Immature natural killer cell (primary cell): ENCODE measurements around the gene UBXN11. TPM values are rescaled to one million over a fixed set of nuclear protein-coding genes. Genes with fewer than 3 reads are reported as not detected.
A peak's percentile ranks its signal among the peaks of the same experiment; 100 is the strongest.

Experiments
- DNase-seq, 3 donors: peaks; one replicate each; pipeline ENCODE4 v3.0.0; 2022; ENCODE audit warnings: mixed read lengths in 1 of 3
- H3K27ac Mint-ChIP-seq, 6 donors: one replicate each; pipeline ENCODE4 v1.8.0; 2020; ENCODE audit warnings: mixed read lengths in 6 of 6, mild to moderate bottlenecking in 5 of 6, inconsistent platforms in 4 of 6, moderate library complexity in 3 of 6
- H3K27me3 Mint-ChIP-seq, 3 donors: one replicate each; pipeline ENCODE4 v1.8.0; 2020 to 2021; ENCODE audit warnings: low read depth in 3 of 3, mild to moderate bottlenecking in 3 of 3, mixed read lengths in 3 of 3, moderate library complexity in 3 of 3, inconsistent platforms in 1 of 3
- H3K36me3 Mint-ChIP-seq, 3 donors: one replicate each; pipeline ENCODE4 v1.8.0; 2020; ENCODE audit warnings: mixed read lengths in 3 of 3, inconsistent platforms in 2 of 3, mild to moderate bottlenecking in 2 of 3
- H3K4me1 Mint-ChIP-seq, 2 donors: one replicate each; pipeline ENCODE4 v1.8.0; 2020; ENCODE audit warnings: inconsistent platforms in 2 of 2, mild to moderate bottlenecking in 2 of 2, mixed read lengths in 2 of 2, moderate library complexity in 1 of 2
- H3K4me3 Mint-ChIP-seq, 5 donors: one replicate each; pipeline ENCODE4 v1.8.0; 2020; ENCODE audit warnings: mild to moderate bottlenecking in 5 of 5, mixed read lengths in 5 of 5, inconsistent platforms in 3 of 5, moderate library complexity in 3 of 5
- H3K9me3 Mint-ChIP-seq, 6 donors: one replicate each; pipeline ENCODE4 v1.8.0; 2020; ENCODE audit warnings: mild to moderate bottlenecking in 6 of 6, mixed read lengths in 6 of 6, inconsistent platforms in 4 of 6, moderate library complexity in 3 of 6
- polyA plus RNA-seq, 3 donors: library from polyadenylated mRNA; unstranded; fragments of 300-500 nt; fragmentation: Illumina TruSeq; gene quantifications; one replicate each; pipeline ENCODE4 v1.2.3, GENCODE V29; 2021

Gene UBXN11
- polyA plus RNA-seq, result 1 to 10 TPM; 5.7 to 8.8 (median 8.3) TPM

- Mint-ChIP-seq H3K4me1 (peaks cover 13 to 26% of the 10 kb centered on the region in 2 donors), H3K27ac (peak within 1 kb of the TSS; percentile 85 to 95 (median 94)), H3K4me3 (peak within 1 kb of the TSS; percentile 95 to 98 (median 98)), H3K9me3 (no peaks in the 10 kb centered on the region), H3K27me3 (peaks cover 2 to 5% (median 5%) of the 10 kb centered on the region in 3 donors), H3K36me3 (no peaks in the 10 kb centered on the region)
- peak; percentile 90 to 91 (median 91) for DNase-seq
Measured at GRCh38 chr1:26306290-26307229, at the start of gene UBXN11. Gene UBXN11 (minus strand): TSS chr1:26306636. CDS start chr1:26302883, 3,753 bp downstream.

- Mint-ChIP-seq H3K27ac (no peak overlapping the region), H3K27me3 (peaks cover 13 to 23% (median 22%) of the 10 kb centered on the region in 3 donors)
Measured at GRCh38 chr1:26356106-26356505, 49.7 kb upstream of the UBXN11 start.

GRCh38 chr1:26354972-26355371, 48.5 kb upstream of the UBXN11 start:
- no peak overlapping the region for H3K27ac Mint-ChIP-seq
- H3K9me3 Mint-ChIP-seq, result no peaks in the 10 kb centered on the region
- peaks cover 0 to 5% (median 0%) of the 10 kb centered on the region in 3 donors for H3K36me3 Mint-ChIP-seq
- peaks cover 7 to 17% (median 15%) of the 10 kb centered on the region in 3 donors for H3K27me3 Mint-ChIP-seq
- DNase-seq, result no peak
- no peak overlapping the region for H3K4me3 Mint-ChIP-seq
- H3K4me1 Mint-ChIP-seq, result peaks cover 7 to 20% of the 10 kb centered on the region in 2 donors

More at GRCh38 chr1:26356106-26356505, 49.7 kb upstream of the UBXN11 start:
- no peak for DNase-seq
- Mint-ChIP-seq H3K4me1 (peaks cover 18 to 31% of the 10 kb centered on the region in 2 donors), H3K9me3 (no peaks in the 10 kb centered on the region), H3K4me3 (no peak overlapping the region), H3K36me3 (peaks cover 0 to 5% (median 0%) of the 10 kb centered on the region in 3 donors)

- Mint-ChIP-seq H3K36me3 (peaks cover 0 to 5% (median 0%) of the 10 kb centered on the region in 3 donors), H3K27me3 (peaks cover 7 to 14% (median 14%) of the 10 kb centered on the region in 3 donors), H3K9me3 (no peaks in the 10 kb centered on the region), H3K4me1 (peaks cover 5 to 12% of the 10 kb centered on the region in 2 donors), H3K4me3 (no peak within 1 kb of the TSS), H3K27ac (no peak within 1 kb of the TSS)
- DNase-seq, result no peak
Measured at GRCh38 chr1:26353976-26354820, 47.8 kb upstream of the UBXN11 start, which contains the start of gene CRYBG2. Gene CRYBG2 (minus strand): TSS chr1:26354130. CDS start chr1:26346657, 7,473 bp downstream.

GRCh38 chr1:26353210-26353859, 46.9 kb upstream of the UBXN11 start:
- Mint-ChIP-seq H3K9me3 (no peaks in the 10 kb centered on the region), H3K27me3 (peaks cover 5 to 14% (median 8%) of the 10 kb centered on the region in 3 donors), H3K4me3 (no peak overlapping the region), H3K36me3 (peaks cover 0 to 5% (median 0%) of the 10 kb centered on the region in 3 donors), H3K27ac (no peak overlapping the region), H3K4me1 (peaks cover 5 to 6% of the 10 kb centered on the region in 2 donors)
- no peak for DNase-seq

- Mint-ChIP-seq H3K4me1 (peaks cover 5 to 6% of the 10 kb centered on the region in 2 donors), H3K9me3 (no peaks in the 10 kb centered on the region), H3K27me3 (peaks cover 7 to 15% (median 8%) of the 10 kb centered on the region in 3 donors), H3K36me3 (peaks cover 0 to 5% (median 0%) of the 10 kb centered on the region in 3 donors), H3K4me3 (no peak overlapping the region), H3K27ac (no peak overlapping the region)
- no peak for DNase-seq
Measured at GRCh38 chr1:26352338-26352679, 45.9 kb upstream of the UBXN11 start.

- Mint-ChIP-seq H3K27me3 (peaks cover 7 to 15% (median 9%) of the 10 kb centered on the region in 3 donors), H3K36me3 (peaks cover 0 to 5% (median 0%) of the 10 kb centered on the region in 3 donors), H3K27ac (no peak overlapping the region), H3K4me3 (no peak overlapping the region), H3K4me1 (peaks cover 5 to 6% of the 10 kb centered on the region in 2 donors), H3K9me3 (no peaks in the 10 kb centered on the region)
- DNase-seq, result no peak
Measured at GRCh38 chr1:26351590-26352337, 45.3 kb upstream of the UBXN11 start.

- Mint-ChIP-seq H3K36me3 (peaks cover 0 to 5% (median 0%) of the 10 kb centered on the region in 3 donors), H3K27ac (no peak overlapping the region)
Measured at GRCh38 chr1:26350701-26351589, 44.5 kb upstream of the UBXN11 start.

GRCh38 chr1:26350343-26350700, 43.9 kb upstream of the UBXN11 start:
- no peak overlapping the region for H3K27ac Mint-ChIP-seq
- DNase-seq, result no peak
- no peaks in the 10 kb centered on the region for H3K4me1 Mint-ChIP-seq
- H3K36me3 Mint-ChIP-seq, result peaks cover 0 to 5% (median 0%) of the 10 kb centered on the region in 3 donors
- no peak overlapping the region for H3K4me3 Mint-ChIP-seq
- H3K27me3 Mint-ChIP-seq, result peaks cover 7 to 16% (median 9%) of the 10 kb centered on the region in 3 donors
- no peaks in the 10 kb centered on the region for H3K9me3 Mint-ChIP-seq

More at GRCh38 chr1:26350701-26351589, 44.5 kb upstream of the UBXN11 start:
- Mint-ChIP-seq H3K4me1 (peaks cover 5 to 6% of the 10 kb centered on the region in 2 donors), H3K4me3 (no peak overlapping the region), H3K27me3 (peaks cover 7 to 16% (median 12%) of the 10 kb centered on the region in 3 donors), H3K9me3 (no peaks in the 10 kb centered on the region)
- no peak for DNase-seq

- Mint-ChIP-seq H3K27ac (no peak overlapping the region), H3K4me1 (no peaks in the 10 kb centered on the region), H3K27me3 (peaks cover 7 to 16% (median 9%) of the 10 kb centered on the region in 3 donors), H3K4me3 (no peak overlapping the region), H3K9me3 (no peaks in the 10 kb centered on the region), H3K36me3 (peaks cover 0 to 5% (median 0%) of the 10 kb centered on the region in 3 donors)
- DNase-seq, result no peak
Measured at GRCh38 chr1:26349877-26350244, 43.4 kb upstream of the UBXN11 start.

- DNase-seq, result no peak
- H3K27me3 Mint-ChIP-seq, result peaks cover 5 to 16% (median 9%) of the 10 kb centered on the region in 3 donors
- no peaks in the 10 kb centered on the region for H3K9me3 Mint-ChIP-seq
- H3K36me3 Mint-ChIP-seq, result peaks cover 0 to 5% (median 0%) of the 10 kb centered on the region in 3 donors
- H3K27ac Mint-ChIP-seq, result no peak overlapping the region
- H3K4me3 Mint-ChIP-seq, result no peak overlapping the region
- H3K4me1 Mint-ChIP-seq, result no peaks in the 10 kb centered on the region
Measured at GRCh38 chr1:26349188-26349876, 42.9 kb upstream of the UBXN11 start.
